Thoracic aorta (tissue), 2 donors: ENCODE results near the gene PITX2. TPM values are rescaled to one million over a fixed set of nuclear protein-coding genes. Genes with fewer than 3 reads are reported as not detected.
A peak's percentile ranks its signal among the peaks of the same experiment; 100 is the strongest.

ENCODE experiments used
- ATAC-seq: fragments of 150-250 bp; one replicate; pipeline ENCODE4 v1.8.0; 2017; ENCODE audit warnings: low read depth; ENCODE audit not compliant: insufficient number of reproducible peaks, low FRiP score
- DNase-seq: peaks from one replicate; pipeline ENCODE4 v3.0.0-alpha.2; 2020; ENCODE audit warnings: low spot score
- H3K27ac ChIP-seq, 2 donors: fragments of 200-600 bp; sonication (generic); 1 replicate in 1 of 2; 2 replicates in 1 of 2; pipeline ENCODE4 v1.5.1; 2016; ENCODE audit warnings: mild to moderate bottlenecking in 2 of 2, moderate library complexity in 2 of 2
- H3K27me3 ChIP-seq: fragments of 200-600 bp; sonication (generic); replicated peaks from 2 replicates; pipeline ENCODE4 v1.6.0; 2016; ENCODE audit warnings: mild to moderate bottlenecking; ENCODE audit not compliant: insufficient read depth
- H3K36me3 ChIP-seq: fragments of 200-600 bp; sonication (generic); one replicate; pipeline ENCODE4 v1.5.1; 2016
- H3K4me1 ChIP-seq, 2 donors: fragments of 200-600 bp; sonication (generic); 1 replicate in 1 of 2; 2 replicates in 1 of 2; pipeline versions ENCODE4 v1.5.1 to v1.6.0; 2016; ENCODE audit warnings: low read depth in 2 of 2, mild to moderate bottlenecking in 1 of 2; ENCODE audit not compliant: control insufficient read depth in 1 of 2
- H3K4me3 ChIP-seq: fragments of 200-600 bp; sonication (generic); 2 replicates; pipeline ENCODE4 v1.5.1; 2016; ENCODE audit warnings: mild to moderate bottlenecking
- H3K9me3 ChIP-seq: fragments of 200-600 bp; sonication (generic); 2 replicates; pipeline ENCODE4 v1.5.1; 2016
- total RNA-seq, 2 donors: library from RNA; depleted of rRNA; stranded (reverse); fragments of >200 nt; gene quantifications; one replicate each; pipeline versions ENCODE4 v1.1.0 to v1.2.3, GENCODE V29; 2016
- TF ChIP-seq, protein P1 (sequence below): fragments of 200-600 bp; sonication (generic); IDR thresholded peaks from one replicate; pipeline ENCODE4 v1.5.1; 2019; ENCODE audit warnings: antibody characterized with exemption

Gene PITX2
- total RNA-seq, 2 donors from 2014 or later: not detected

DNA sequence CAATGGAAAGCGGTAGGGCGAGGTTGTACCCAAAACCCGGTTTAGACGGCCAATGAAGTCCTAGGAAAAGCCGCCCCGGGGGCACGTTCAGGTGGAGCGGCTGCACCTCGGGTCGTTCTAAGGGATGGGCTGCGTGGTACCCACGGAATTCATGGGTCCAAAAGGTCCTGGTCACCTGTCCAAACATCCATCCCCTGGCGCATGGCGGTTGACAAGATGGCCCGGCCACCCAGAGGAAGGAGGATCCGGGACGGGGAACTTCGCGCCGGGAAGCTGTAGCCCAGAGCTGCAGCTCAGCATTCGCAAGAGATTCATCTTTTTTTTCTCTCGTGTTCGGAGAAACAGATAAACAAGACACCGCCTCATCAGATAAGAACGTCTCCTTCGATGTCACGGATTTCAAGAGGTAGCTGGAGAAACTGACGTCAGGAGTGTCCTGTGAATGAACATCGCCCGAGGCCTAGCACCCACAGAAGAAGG lies 10.9 kb downstream of the PITX2 start:
- ATAC-seq: no peak
- no peak for DNase-seq
- no peak overlapping the region for H3K4me3 ChIP-seq
- TF ChIP-seq, protein P1, sequence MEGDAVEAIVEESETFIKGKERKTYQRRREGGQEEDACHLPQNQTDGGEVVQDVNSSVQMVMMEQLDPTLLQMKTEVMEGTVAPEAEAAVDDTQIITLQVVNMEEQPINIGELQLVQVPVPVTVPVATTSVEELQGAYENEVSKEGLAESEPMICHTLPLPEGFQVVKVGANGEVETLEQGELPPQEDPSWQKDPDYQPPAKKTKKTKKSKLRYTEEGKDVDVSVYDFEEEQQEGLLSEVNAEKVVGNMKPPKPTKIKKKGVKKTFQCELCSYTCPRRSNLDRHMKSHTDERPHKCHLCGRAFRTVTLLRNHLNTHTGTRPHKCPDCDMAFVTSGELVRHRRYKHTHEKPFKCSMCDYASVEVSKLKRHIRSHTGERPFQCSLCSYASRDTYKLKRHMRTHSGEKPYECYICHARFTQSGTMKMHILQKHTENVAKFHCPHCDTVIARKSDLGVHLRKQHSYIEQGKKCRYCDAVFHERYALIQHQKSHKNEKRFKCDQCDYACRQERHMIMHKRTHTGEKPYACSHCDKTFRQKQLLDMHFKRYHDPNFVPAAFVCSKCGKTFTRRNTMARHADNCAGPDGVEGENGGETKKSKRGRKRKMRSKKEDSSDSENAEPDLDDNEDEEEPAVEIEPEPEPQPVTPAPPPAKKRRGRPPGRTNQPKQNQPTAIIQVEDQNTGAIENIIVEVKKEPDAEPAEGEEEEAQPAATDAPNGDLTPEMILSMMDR: no peak
- no peaks in the 10 kb centered on the region for H3K9me3 ChIP-seq
- peaks cover 2 to 10% of the 10 kb centered on the region in 2 donors for H3K4me1 ChIP-seq
- H3K27me3 ChIP-seq: peaks cover 39% of the 10 kb centered on the region
- H3K27ac ChIP-seq: no peak overlapping the region
- no peaks in the 10 kb centered on the region for H3K36me3 ChIP-seq

DNA sequence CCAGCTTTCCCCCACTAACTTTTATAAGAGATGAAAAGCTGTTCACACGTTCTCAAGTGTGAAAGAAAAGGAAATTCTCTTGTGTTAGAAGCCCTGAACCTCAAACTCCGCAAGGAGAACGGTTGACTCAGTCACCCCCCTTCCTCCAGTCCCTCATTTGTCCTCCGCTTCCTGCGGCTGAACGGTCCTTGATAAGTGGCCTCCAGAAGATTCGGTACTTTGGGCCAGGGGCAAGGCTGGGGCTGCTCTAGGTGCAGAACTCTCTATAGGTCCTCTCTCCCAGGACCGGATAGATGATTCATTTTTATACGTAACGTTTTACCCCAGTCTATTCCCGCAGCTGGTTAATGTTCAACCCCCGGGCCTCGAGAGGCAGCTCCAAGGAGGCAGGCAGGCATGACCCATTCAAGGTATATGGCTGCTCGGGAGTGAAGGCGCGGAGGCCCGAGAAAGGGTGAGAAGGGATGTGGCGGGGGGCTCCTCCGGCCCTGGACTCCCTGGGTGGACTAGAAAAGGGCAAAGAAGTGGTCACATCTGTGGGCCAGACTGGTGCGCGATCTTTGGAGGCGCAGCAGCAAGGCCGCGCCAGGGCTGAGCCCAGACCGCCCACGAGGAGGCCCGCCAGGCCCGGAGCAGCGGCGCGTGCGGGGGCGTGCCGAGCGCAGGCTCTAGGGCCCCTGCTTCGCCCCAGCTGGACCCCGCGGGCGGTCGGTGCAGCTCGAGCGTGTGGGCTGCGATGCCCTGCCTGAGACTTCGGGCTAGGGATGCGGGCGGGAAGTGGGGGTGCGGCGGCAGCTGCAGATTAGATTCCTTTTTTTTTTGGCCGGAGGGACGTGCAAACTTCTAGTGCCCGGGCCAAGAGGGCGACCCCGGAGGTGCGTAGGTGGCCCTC lies 11.7 kb downstream of the PITX2 start:
- ATAC-seq (no peak), DNase-seq (no peak)
- Histone ChIP-seq H3K36me3 (no peaks in the 10 kb centered on the region), H3K4me1 (peaks cover 2 to 10% of the 10 kb centered on the region in 2 donors), H3K4me3 (peak overlapping the region; percentile 47), H3K27ac (no peak overlapping the region), H3K27me3 (peaks cover 32% of the 10 kb centered on the region), H3K9me3 (no peaks in the 10 kb centered on the region)
- TF ChIP-seq, protein P1: no peak

DNA sequence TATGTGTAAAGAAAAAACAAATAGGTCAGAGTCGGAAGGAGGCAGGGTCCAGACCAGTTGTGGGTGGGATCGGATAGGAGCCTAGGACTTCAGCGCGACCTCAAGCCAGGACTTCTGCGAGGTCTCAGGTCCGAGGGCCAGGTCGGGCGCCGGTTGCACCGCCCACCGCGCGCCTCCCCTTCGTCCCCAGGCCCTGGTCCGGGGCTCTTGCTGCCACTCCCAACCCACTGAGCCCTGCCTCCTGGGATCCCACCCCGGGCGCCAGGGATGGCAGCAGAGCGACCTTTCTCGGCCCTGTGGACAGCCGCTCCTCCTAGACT lies 12.3 kb downstream of the PITX2 start:
- TF ChIP-seq, protein P1: no peak
- no peaks in the 10 kb centered on the region for H3K9me3 ChIP-seq
- no peak for DNase-seq
- peaks cover 26% of the 10 kb centered on the region for H3K27me3 ChIP-seq
- no peak for ATAC-seq
- H3K27ac ChIP-seq: no peak overlapping the region
- H3K36me3 ChIP-seq: no peaks in the 10 kb centered on the region
- peaks cover 2 to 10% of the 10 kb centered on the region in 2 donors for H3K4me1 ChIP-seq
- H3K4me3 ChIP-seq: no peak overlapping the region

DNA sequence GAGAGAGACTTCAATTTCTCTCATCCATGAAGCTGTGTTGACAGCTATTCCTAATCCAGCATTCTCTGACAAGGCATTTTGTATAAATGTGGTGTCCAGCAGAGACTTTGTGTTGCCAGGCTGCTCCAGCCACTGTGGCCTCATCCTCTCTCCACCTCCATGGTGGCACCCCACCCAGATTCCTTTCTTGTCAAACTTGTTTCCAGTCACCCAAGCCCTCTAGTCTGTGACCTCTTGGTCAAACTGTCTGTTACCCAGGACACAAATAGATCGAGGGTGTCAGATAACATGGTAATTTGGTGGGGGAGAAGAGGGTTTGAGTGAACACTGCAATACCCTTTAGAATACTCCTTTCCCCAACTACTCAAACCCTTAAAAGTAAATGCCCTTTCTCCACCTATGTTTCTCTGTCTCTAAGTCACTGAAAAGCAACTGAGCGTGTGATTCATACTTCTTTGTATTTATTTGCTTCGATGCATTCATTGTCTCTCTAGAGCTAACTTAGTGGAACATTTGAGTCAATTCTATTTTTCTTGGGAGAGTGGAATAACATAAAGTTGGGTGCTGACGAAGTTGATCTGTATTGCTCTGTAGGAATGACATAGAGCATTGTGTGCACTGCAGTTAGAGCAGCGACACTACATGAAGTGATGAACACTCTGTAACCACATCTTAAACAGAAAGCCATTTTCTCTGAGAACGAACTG lies 13.7 kb downstream of the PITX2 start:
- ATAC-seq (no peak), DNase-seq (no peak)
- H3K36me3 ChIP-seq: no peaks in the 10 kb centered on the region
- H3K4me1 ChIP-seq: peaks cover 2 to 10% of the 10 kb centered on the region in 2 donors
- H3K4me3 ChIP-seq: no peak overlapping the region
- peaks cover 17% of the 10 kb centered on the region for H3K27me3 ChIP-seq
- H3K9me3 ChIP-seq: no peaks in the 10 kb centered on the region
- TF ChIP-seq, protein P1: no peak
- H3K27ac ChIP-seq: no peak overlapping the region

DNA sequence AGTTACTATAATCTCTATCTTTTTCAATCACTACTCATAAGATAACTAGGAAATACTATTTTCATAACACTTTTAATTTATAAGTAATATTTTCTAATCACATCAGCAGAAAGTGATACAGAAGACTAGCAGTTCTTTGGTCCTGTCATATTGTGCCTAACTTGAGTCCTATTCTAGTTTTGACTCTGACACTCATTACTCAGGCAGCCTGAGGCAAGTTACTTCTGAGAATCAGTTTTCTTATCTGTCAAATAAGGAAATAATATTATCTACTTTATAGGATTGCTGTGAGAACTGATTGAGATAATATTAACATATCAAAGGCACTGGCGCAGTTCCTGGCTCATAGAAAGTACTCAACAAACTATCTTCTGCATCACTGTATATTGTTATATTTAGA lies 17.8 kb downstream of the PITX2 start:
- Histone ChIP-seq H3K9me3 (no peaks in the 10 kb centered on the region), H3K36me3 (no peaks in the 10 kb centered on the region), H3K4me1 (no peaks in the 10 kb centered on the region), H3K27me3 (no peaks in the 10 kb centered on the region), H3K4me3 (no peak overlapping the region), H3K27ac (no peak overlapping the region)
- ATAC-seq (no peak), DNase-seq (no peak)
- TF ChIP-seq, protein P1: no peak
